Measurements from ENCODE around the gene SRSF1. TPM values are rescaled to one million over a fixed set of nuclear protein-coding genes. Genes with fewer than 3 reads are reported as not detected.

Gene SRSF1
- polyA plus RNA-seq, 2 of the 4 experiments (the other 2 are of a cell fraction) = 364 to 490 TPM

DNA sequence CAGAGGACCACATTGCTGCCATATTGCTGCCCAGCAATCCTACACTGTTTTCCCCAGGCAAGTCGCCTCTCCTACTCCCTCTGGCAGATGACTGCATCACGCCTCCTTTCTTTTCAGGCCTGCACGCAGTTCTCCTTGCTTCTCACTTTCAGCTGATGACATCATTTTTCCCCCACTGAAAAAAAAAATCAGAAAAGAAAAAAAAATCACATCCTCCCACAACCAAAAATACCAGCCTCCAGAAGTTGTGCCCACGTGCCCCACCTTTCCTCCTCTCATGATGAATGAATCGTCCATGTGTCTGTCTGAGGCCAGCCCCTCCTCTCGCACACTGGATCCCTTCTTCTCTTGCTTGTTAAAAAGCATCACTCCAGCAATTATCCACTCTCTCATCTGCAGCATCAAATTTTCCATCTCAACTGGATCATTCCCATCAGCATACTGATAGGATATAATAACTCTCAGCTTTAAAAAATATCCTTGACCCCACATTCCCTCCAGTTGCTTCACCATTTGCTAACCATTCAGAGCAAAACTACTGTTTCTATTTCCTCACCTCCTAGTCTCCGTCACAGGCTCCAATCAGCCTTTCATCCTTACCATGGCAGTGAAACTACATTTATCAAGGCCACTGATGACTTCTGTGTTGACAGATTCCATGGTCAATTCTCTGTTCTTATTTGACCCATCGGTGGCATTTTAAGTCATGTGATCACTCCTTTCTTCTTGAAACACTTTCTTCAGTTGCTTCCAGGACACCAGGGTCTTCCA lies 46.1 kb upstream of the SRSF1 start:
- no peak overlapping the region for H3K27ac ChIP-seq
- no peak overlapping the region for H3K4me3 ChIP-seq
- ChIA-PET CTCF (interaction anchor here (0.6 to 3.1 kb wide), 7 partner anchors 10 to 60 kb away, joined by 3 to 7 read pairs (median 3); no protein-coding TSS in a partner anchor), POLR2A (interaction anchor here (1.1 kb wide), 1 partner anchor 30 kb away, joined by 6 read pairs; the partner anchor contains the start of gene DYNLL2)
- no peaks in the 10 kb centered on the region for H3K9me3 ChIP-seq
- no peaks in the 10 kb centered on the region for H3K4me1 ChIP-seq
- DNase-seq (ENCODE audit: low read depth in 1 of 2, low spot score in 1 of 2) (no peak), FAIRE-seq (no peak), ATAC-seq (no peak)
- no peak overlapping the region for H3K4me2 ChIP-seq
- TF ChIP-seq MAFK (IDR thresholded peaks at IDR 0.05; ENCODE audit: partially characterized antibody) (no peak), ESRRA (IDR thresholded peaks at IDR 0.05; ENCODE audit: borderline replicate concordance, low read length) (no peak), BHLHE40 (IDR thresholded peaks at IDR 0.05; ENCODE audit: low read depth, low read length) (no peak), ZNF302 (CRISPR knock-in tag; IDR thresholded peaks at IDR 0.05) (no peak), CHD2 (IDR thresholded peaks at IDR 0.05; ENCODE audit: low read length, partially characterized antibody) (no peak), MAX (IDR thresholded peaks at IDR 0.05) (no peak), TP53 (CRISPR knock-in tag; IDR thresholded peaks at IDR 0.05) (no peak), CEBPB (IDR thresholded peaks at IDR 0.05) (no peak), MYC (IDR thresholded peaks at IDR 0.05; ENCODE audit: borderline replicate concordance, low read length) (no peak)
- TF ChIP-seq, protein P1, sequence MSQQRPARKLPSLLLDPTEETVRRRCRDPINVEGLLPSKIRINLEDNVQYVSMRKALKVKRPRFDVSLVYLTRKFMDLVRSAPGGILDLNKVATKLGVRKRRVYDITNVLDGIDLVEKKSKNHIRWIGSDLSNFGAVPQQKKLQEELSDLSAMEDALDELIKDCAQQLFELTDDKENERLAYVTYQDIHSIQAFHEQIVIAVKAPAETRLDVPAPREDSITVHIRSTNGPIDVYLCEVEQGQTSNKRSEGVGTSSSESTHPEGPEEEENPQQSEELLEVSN (IDR thresholded peaks at IDR 0.05; ENCODE audit: borderline replicate concordance, low read depth) = no peak
- TF ChIP-seq, protein P2, sequence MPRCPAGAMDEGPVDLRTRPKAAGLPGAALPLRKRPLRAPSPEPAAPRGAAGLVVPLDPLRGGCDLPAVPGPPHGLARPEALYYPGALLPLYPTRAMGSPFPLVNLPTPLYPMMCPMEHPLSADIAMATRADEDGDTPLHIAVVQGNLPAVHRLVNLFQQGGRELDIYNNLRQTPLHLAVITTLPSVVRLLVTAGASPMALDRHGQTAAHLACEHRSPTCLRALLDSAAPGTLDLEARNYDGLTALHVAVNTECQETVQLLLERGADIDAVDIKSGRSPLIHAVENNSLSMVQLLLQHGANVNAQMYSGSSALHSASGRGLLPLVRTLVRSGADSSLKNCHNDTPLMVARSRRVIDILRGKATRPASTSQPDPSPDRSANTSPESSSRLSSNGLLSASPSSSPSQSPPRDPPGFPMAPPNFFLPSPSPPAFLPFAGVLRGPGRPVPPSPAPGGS (IDR thresholded peaks at IDR 0.05) = no peak
- 41% methylated on average over 8 of the region's 8 CpGs for WGBS (ENCODE audit: missing lambda C conversion rate)

DNA sequence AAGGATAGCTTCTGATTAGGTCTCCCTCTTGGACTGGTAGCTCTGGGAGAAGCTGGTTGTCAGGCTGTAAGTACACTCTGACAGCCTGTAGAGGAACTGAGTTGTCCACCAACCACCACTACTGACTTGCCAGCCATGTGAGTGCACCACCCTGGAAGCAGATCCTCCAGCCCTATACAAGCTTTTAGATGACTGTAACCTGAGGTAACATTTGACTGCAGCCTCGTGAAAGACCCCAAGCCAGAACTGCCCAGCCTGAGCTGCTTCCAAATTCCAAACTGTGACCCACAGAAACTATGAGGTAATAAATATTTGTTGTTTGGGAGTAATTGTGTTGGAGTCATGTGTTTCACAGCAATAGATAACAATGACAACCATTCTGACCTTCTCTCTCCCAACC lies 45.4 kb upstream of the SRSF1 start:
- no peaks in the 10 kb centered on the region for H3K4me1 ChIP-seq
- H3K4me2 ChIP-seq = no peak overlapping the region
- WGBS (ENCODE audit: missing lambda C conversion rate) = 0% methylated on average over 1 of the region's 1 CpG
- H3K27ac ChIP-seq = no peak overlapping the region
- POLR2A ChIA-PET = interaction anchor here (1.1 kb wide), 1 partner anchor 31 kb away, joined by 6 read pairs; the partner anchor contains the start of gene DYNLL2
- H3K9me3 ChIP-seq = no peaks in the 10 kb centered on the region
- DNase-seq (ENCODE audit: low read depth in 1 of 2, low spot score in 1 of 2) (no peak), ATAC-seq (no peak; a peak in 1 of 6 replicates), FAIRE-seq (no peak)
- no peak overlapping the region for H3K4me3 ChIP-seq
- CTCF ChIA-PET = interaction anchor here (0.7 to 3.1 kb wide), 7 partner anchors 9 to 60 kb away, joined by 3 to 7 read pairs (median 4); no protein-coding TSS in a partner anchor
- TF ChIP-seq FOSL2 (IDR thresholded peaks at IDR 0.05) (no peak), FOSL2 (CRISPR knock-in tag; IDR thresholded peaks at IDR 0.05) (no peak), HMGXB4 (CRISPR knock-in tag; IDR thresholded peaks at IDR 0.05; ENCODE audit: borderline replicate concordance) (no peak), HDAC2 (IDR thresholded peaks at IDR 0.05) (no peak), MYC (IDR thresholded peaks at IDR 0.05; ENCODE audit: borderline replicate concordance, low read length) (no peak), HEYL (CRISPR knock-in tag; IDR thresholded peaks at IDR 0.05) (no peak), PBX3 (IDR thresholded peaks at IDR 0.05) (no peak)

GRCh38 chr17:58051468-58051867 lies 44.4 kb upstream of the SRSF1 start:
- DNase-seq (ENCODE audit: low read depth in 1 of 2, low spot score in 1 of 2) (no peak), FAIRE-seq (no peak), ATAC-seq (no peak)
- no peaks in the 10 kb centered on the region for H3K9me3 ChIP-seq
- no peak overlapping the region for H3K27ac ChIP-seq
- H3K4me1 ChIP-seq = no peaks in the 10 kb centered on the region
- POLR2A ChIA-PET = no interaction called here
- CTCF ChIA-PET = interaction anchor here (0.8 to 1.3 kb wide), 4 partner anchors 15 to 218 kb away, joined by 3 to 5 read pairs (median 3); no protein-coding TSS in a partner anchor
- no peak overlapping the region for H3K4me2 ChIP-seq
- H3K4me3 ChIP-seq = no peak overlapping the region
- 86% methylated on average over 1 of the region's 1 CpG for WGBS (ENCODE audit: missing lambda C conversion rate)
- TF ChIP-seq USF2 (IDR thresholded peaks at IDR 0.05) (no peak), EHMT2 (IDR thresholded peaks at IDR 0.05; ENCODE audit: low read depth) (no peak), HDAC2 (IDR thresholded peaks at IDR 0.05) (no peak), RAD21 (conservative IDR thresholded peaks at IDR 0.05 in 1 of 2, IDR thresholded peaks at IDR 0.05 in 1 of 2) (no peak), RNF2 (IDR thresholded peaks at IDR 0.05; ENCODE audit: borderline replicate concordance, low read depth) (no peak), ZFP36 (IDR thresholded peaks at IDR 0.05; ENCODE audit: borderline replicate concordance, partially characterized antibody) (no peak), JUN (IDR thresholded peaks at IDR 0.05) (no peak), NFE2L2 (conservative IDR thresholded peaks at IDR 0.05; ENCODE audit: low read length) (no peak), POLR2A (IDR thresholded peaks at IDR 0.05; ENCODE audit: low read length) (no peak), TFCP2L1 (CRISPR knock-in tag; IDR thresholded peaks at IDR 0.05) (no peak), JUNB (IDR thresholded peaks at IDR 0.05) (no peak), ZC3H11A (IDR thresholded peaks at IDR 0.05) (no peak)
- TF ChIP-seq, protein P1 (IDR thresholded peaks at IDR 0.05; ENCODE audit: borderline replicate concordance, low read depth) = no peak
